Loucy (cell line): ENCODE results near the gene TSPAN19.
A peak's percentile ranks its signal among the peaks of the same experiment; 100 is the strongest.

Source experiments
- H2AFZ ChIP-seq: fragments of 200-600 bp; sonication (generic); 2 replicates; pipeline ENCODE4 v1.6.0; 2016; ENCODE audit warnings: antibody characterized with exemption, mild to moderate bottlenecking, low read length, moderate library complexity
- H3F3A ChIP-seq: fragments of 200-600 bp; 2 replicates; pipeline ENCODE4 v1.6.0; 2016; ENCODE audit warnings: antibody characterized with exemption, low read depth, mild to moderate bottlenecking
- H3K27me3 ChIP-seq: fragments of 200-600 bp; sonication (generic); 2 replicates; pipeline ENCODE4 v1.6.1; 2014; ENCODE audit warnings: low read length, mild to moderate bottlenecking; ENCODE audit not compliant: insufficient read depth, poor library complexity, severe bottlenecking
- H3K36me3 ChIP-seq: fragments of 200-600 bp; sonication (generic); 2 replicates; pipeline ENCODE4 v1.6.1; 2016; ENCODE audit warnings: low read length; ENCODE audit not compliant: insufficient read depth
- H3K4me1 ChIP-seq: fragments of 200-600 bp; sonication (generic); 2 replicates; pipeline ENCODE4 v1.5.1; 2014; ENCODE audit warnings: low read length, mild to moderate bottlenecking; ENCODE audit not compliant: insufficient read depth, poor library complexity, severe bottlenecking
- H3K4me2 ChIP-seq: fragments of 200-600 bp; sonication (generic); 2 replicates; pipeline ENCODE4 v1.6.0; 2014; ENCODE audit warnings: antibody characterized with exemption, low read length, low read depth, mild to moderate bottlenecking; ENCODE audit not compliant: poor library complexity, severe bottlenecking
- H3K4me3 ChIP-seq: fragments of 200-600 bp; sonication (generic); 2 replicates; pipeline ENCODE4 v1.5.1; 2014; ENCODE audit warnings: low read length, mild to moderate bottlenecking, mixed read lengths; ENCODE audit not compliant: poor library complexity, severe bottlenecking
- H3K79me2 ChIP-seq: fragments of 200-600 bp; sonication (generic); 2 replicates; pipeline ENCODE4 v1.6.1; 2014; ENCODE audit warnings: low read length; ENCODE audit not compliant: insufficient read depth
- H3K9ac ChIP-seq: fragments of 200-600 bp; sonication (generic); 2 replicates; pipeline ENCODE4 v1.6.0; 2014; ENCODE audit warnings: mild to moderate bottlenecking, low read depth, low read length, moderate library complexity; ENCODE audit not compliant: poor library complexity, severe bottlenecking
- H3K9me2 ChIP-seq: fragments of 200-600 bp; sonication (generic); replicated peaks from 2 replicates; pipeline ENCODE4 v1.6.1; 2016; ENCODE audit warnings: low read depth, low read length, mixed read lengths
- H3K9me3 ChIP-seq: fragments of 200-600 bp; sonication (generic); 2 replicates; pipeline ENCODE4 v1.6.1; 2014; ENCODE audit warnings: mild to moderate bottlenecking, antibody characterized with exemption, low read length, low read depth; ENCODE audit not compliant: insufficient read depth
- H4K20me1 ChIP-seq: fragments of 200-600 bp; sonication (generic); 2 replicates; pipeline ENCODE4 v1.6.0; 2014; ENCODE audit warnings: antibody characterized with exemption, low read length, mild to moderate bottlenecking; ENCODE audit not compliant: insufficient read depth, poor library complexity, severe bottlenecking
- EZH2phosphoT487 ChIP-seq: fragments of 200-600 bp; IDR thresholded peaks from 2 replicates; pipeline ENCODE4 v1.6.1; 2018; ENCODE audit warnings: antibody characterized with exemption, mild to moderate bottlenecking, moderate library complexity, borderline replicate concordance
- TF ChIP-seq, protein P1 (sequence below): fragments of 200-600 bp; sonication (generic); conservative IDR thresholded peaks from 2 replicates; pipeline ENCODE4 v1.5.1; 2014; ENCODE audit warnings: mild to moderate bottlenecking, antibody characterized with exemption, low read length

The TSPAN19 gene

DNA sequence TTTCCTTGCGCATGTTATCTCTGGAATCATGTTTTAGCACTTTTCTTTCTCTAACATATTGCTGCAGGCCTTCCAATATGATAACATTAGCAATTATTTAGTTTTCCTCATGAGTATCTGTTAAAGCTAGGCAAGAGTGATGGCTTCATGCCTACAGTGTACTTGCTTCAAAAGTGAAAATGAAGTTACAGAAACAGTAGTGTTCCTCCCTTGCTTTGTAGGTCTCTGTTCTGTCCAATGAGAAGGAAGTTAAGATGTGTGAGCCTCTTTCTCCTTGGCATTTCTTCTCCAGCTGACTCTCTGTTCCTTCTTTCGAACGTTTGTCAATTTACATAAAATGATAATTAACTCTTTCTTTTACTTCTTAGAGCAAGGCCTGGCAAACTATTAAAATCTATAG, 22.3 kb upstream of the TSPAN19 start:
- H3K4me2 ChIP-seq, result no peak overlapping the region
- no peaks in the 10 kb centered on the region for H3K9me2 ChIP-seq
- H3F3A ChIP-seq, result no peaks in the 10 kb centered on the region
- H3K9me3 ChIP-seq, result no peaks in the 10 kb centered on the region
- H3K4me1 ChIP-seq, result no peaks in the 10 kb centered on the region
- no peaks in the 10 kb centered on the region for H4K20me1 ChIP-seq
- H3K9ac ChIP-seq, result no peak overlapping the region
- TF ChIP-seq EZH2phosphoT487, result no peak
- TF ChIP-seq, protein P1, sequence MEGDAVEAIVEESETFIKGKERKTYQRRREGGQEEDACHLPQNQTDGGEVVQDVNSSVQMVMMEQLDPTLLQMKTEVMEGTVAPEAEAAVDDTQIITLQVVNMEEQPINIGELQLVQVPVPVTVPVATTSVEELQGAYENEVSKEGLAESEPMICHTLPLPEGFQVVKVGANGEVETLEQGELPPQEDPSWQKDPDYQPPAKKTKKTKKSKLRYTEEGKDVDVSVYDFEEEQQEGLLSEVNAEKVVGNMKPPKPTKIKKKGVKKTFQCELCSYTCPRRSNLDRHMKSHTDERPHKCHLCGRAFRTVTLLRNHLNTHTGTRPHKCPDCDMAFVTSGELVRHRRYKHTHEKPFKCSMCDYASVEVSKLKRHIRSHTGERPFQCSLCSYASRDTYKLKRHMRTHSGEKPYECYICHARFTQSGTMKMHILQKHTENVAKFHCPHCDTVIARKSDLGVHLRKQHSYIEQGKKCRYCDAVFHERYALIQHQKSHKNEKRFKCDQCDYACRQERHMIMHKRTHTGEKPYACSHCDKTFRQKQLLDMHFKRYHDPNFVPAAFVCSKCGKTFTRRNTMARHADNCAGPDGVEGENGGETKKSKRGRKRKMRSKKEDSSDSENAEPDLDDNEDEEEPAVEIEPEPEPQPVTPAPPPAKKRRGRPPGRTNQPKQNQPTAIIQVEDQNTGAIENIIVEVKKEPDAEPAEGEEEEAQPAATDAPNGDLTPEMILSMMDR, result no peak
- peak overlapping the region; percentile 29 for H2AFZ ChIP-seq
- H3K36me3 ChIP-seq, result no peaks in the 10 kb centered on the region
- H3K27me3 ChIP-seq, result no peaks in the 10 kb centered on the region
- H3K4me3 ChIP-seq, result no peak overlapping the region
- H3K79me2 ChIP-seq, result no peaks in the 10 kb centered on the region

DNA sequence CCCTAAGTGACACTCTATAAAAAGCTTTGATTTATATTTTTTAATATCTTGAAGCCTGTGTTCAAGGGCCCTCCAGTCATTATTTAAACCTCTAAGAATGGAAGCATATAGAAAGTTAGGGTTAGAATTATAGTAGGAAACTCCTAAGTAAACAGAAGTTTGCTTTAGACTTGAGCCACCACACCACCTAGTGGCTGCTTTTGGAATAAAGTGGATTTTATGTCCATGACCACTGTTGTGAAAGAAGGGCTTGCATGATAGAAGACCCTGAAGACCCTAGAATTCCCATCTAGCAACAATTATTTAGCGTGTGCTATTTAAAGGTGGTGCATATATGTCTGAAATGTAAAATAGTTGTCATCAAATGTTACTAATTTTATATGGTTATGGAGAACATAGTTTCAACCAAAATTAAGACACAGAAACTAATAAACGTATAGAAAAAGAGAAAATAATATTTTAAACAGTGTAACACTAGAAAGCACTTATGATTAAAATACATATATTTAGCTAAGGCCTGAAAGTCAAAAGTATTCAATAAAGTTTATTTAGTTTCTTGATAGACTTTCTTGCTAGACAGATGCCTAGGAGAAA, 21.4 kb upstream of the TSPAN19 start:
- no peaks in the 10 kb centered on the region for H3K79me2 ChIP-seq
- no peak overlapping the region for H3K4me3 ChIP-seq
- H3F3A ChIP-seq, result no peaks in the 10 kb centered on the region
- H3K9me3 ChIP-seq, result no peaks in the 10 kb centered on the region
- TF ChIP-seq EZH2phosphoT487, result no peak
- TF ChIP-seq, protein P1, result peak; percentile 77
- no peak overlapping the region for H2AFZ ChIP-seq
- H3K36me3 ChIP-seq, result no peaks in the 10 kb centered on the region
- no peaks in the 10 kb centered on the region for H3K4me1 ChIP-seq
- H3K9me2 ChIP-seq, result no peaks in the 10 kb centered on the region
- H4K20me1 ChIP-seq, result no peaks in the 10 kb centered on the region
- H3K9ac ChIP-seq, result no peak overlapping the region
- H3K4me2 ChIP-seq, result no peak overlapping the region
- H3K27me3 ChIP-seq, result no peaks in the 10 kb centered on the region

DNA sequence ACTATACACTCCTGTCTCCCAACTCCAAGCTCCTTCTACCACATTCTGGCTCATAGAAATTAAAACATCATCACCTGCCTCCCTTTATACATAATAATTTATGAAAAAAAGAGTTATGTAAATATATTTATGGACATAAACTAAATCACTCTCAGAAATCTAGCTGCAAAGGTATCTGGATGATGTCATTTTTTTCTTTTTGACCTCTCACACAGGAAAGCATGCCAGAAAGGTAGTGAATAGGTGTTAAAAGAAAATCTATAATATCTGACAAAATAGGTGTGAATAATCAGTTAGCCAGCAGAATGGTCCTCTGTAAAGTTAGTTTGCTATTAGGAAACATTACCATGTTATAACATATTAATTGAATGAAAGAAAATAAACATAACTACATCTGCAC, 7.8 kb upstream of the TSPAN19 start:
- Histone ChIP-seq H3K79me2 (no peaks in the 10 kb centered on the region), H3K4me3 (no peak overlapping the region), H3K9me2 (no peaks in the 10 kb centered on the region), H3F3A (no peaks in the 10 kb centered on the region), H3K4me1 (no peaks in the 10 kb centered on the region), H3K36me3 (no peaks in the 10 kb centered on the region), H3K9ac (no peak overlapping the region), H3K27me3 (no peaks in the 10 kb centered on the region), H3K4me2 (no peak overlapping the region), H2AFZ (no peak overlapping the region), H4K20me1 (no peaks in the 10 kb centered on the region), H3K9me3 (no peaks in the 10 kb centered on the region)
- TF ChIP-seq EZH2phosphoT487, result no peak
- TF ChIP-seq, protein P1, result no peak
